Suprapubic skin (tissue), 3 donors: Measurements from ENCODE around the gene GRAP2.

Experiments used
- EP300 ChIP-seq: sonication (generic); formaldehyde crosslinking; IDR thresholded peaks from one replicate; pipeline ENCODE4 v1.6.1; 2017; ENCODE audit warnings: antibody characterized with exemption
- POLR2A ChIP-seq, 2 donors: fragments of 450-650 bp; IDR thresholded peaks; one replicate each; pipeline ENCODE4 v1.6.1; 2017; ENCODE audit warnings: antibody characterized with exemption in 2 of 2, mild to moderate bottlenecking in 2 of 2, moderate library complexity in 2 of 2
- TF ChIP-seq, protein P1 (sequence below), 2 donors: fragments of 200-600 bp in 1 of 2; fragments of 450-650 bp in 1 of 2; sonication (generic) in 1 of 2; IDR thresholded peaks; one replicate each; pipeline ENCODE4 v1.5.1; 2016 to 2019; ENCODE audit warnings: antibody characterized with exemption in 2 of 2, mild to moderate bottlenecking in 1 of 2, moderate library complexity in 1 of 2

GRCh38 chr22:40004836-40005235, 104.0 kb downstream of the GRAP2 start:
- TF ChIP-seq, protein P1, sequence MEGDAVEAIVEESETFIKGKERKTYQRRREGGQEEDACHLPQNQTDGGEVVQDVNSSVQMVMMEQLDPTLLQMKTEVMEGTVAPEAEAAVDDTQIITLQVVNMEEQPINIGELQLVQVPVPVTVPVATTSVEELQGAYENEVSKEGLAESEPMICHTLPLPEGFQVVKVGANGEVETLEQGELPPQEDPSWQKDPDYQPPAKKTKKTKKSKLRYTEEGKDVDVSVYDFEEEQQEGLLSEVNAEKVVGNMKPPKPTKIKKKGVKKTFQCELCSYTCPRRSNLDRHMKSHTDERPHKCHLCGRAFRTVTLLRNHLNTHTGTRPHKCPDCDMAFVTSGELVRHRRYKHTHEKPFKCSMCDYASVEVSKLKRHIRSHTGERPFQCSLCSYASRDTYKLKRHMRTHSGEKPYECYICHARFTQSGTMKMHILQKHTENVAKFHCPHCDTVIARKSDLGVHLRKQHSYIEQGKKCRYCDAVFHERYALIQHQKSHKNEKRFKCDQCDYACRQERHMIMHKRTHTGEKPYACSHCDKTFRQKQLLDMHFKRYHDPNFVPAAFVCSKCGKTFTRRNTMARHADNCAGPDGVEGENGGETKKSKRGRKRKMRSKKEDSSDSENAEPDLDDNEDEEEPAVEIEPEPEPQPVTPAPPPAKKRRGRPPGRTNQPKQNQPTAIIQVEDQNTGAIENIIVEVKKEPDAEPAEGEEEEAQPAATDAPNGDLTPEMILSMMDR (IDR thresholded peaks at IDR 0.05) = no peak
- TF ChIP-seq POLR2A (IDR thresholded peaks at IDR 0.05) (no peak), EP300 (no peak)
